Activated T-helper 1 cell treated with anti-CD3 and anti-CD28 coated beads, Interleukin-2, amount 50 U/mL, for 16 hours (primary cell): ENCODE results near the gene NADK.
"Not testable (repeated sequence)": the region's sequence is repeated elsewhere in the genome, so short reads cannot be mapped to it uniquely, and the experiment has no call there.

ENCODE experiments used
- DNase-seq, 2 donors: peaks; one replicate each; pipeline ENCODE4 v3.0.0-alpha.2; 2020; ENCODE audit warnings: low read depth in 1 of 2, low spot score in 1 of 2

The NADK gene

DNA sequence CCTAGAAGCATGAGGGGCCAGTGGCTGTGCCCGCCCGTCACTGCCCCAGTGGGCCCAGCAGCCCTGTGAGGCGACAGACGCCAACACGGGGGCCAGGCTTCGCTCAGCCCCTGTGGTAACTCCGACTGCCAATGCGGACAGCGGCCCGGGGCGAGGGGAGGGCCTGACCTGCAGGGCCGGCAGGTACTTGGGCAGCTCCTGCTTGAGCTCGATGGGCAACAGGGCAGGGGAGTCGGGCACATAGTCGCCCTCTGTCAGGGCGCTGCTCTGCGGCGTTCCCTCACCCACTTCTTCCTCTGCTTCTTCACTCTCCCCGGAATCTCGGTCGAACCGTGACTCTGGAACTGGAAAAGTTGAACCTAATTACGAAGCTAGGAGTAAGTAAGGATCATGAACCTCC, 71.0 kb downstream of the NADK start:
- not testable (repeated sequence) for DNase-seq

DNA sequence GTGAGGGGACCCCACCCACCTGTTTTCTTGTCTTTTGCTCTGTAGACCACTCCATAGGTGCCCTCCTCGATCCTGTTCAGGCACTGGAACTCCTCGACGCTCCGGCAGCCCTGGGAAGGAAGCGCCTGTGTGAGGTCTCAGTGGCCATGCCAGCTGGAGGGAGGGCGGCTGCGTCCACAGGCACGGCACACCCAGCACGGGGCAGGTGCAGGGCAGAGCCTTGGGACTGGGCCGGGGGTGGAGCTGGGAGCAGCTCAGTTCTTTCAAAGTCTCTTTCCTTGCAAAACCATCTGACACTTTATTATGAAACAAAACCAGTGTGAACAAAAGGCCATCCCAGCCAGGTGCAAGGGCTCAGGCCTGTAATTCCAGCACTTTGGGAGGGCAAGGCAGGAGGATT, 72.6 kb downstream of the NADK start:
- not testable (repeated sequence) for DNase-seq

DNA sequence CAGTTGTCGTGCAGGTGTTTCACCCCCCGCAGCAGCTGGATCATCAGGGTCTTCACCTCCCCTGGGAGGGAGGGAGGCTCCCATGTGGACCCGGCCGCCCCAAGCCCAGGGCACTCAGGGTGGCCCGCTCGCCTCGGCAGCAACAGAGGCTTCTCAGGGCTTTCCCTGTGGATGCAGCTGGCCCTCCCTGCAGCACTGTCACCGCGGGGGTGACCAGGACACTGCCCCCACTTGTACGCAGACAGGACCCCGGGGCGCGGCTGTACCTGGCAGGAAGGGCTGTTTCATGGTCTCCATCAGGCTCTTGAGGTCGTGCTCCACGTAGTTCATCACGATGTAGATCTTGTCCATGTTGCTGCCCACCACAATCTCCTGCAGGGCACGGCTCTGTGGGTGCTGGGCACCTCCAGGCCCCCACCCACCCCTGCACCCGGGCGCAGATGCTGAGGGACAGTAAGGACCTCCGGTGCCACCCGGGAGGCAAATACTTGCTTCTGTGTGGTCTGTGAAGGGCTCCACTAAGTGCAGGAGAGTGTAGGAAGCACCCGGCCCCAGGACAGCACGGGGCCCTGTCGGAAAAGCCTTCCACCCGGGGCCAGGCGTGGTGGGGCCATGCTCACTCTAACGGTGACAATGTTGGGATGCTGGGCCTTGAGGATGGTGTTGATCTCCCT, 73.8 kb downstream of the NADK start:
- DNase-seq = not testable (repeated sequence)

DNA sequence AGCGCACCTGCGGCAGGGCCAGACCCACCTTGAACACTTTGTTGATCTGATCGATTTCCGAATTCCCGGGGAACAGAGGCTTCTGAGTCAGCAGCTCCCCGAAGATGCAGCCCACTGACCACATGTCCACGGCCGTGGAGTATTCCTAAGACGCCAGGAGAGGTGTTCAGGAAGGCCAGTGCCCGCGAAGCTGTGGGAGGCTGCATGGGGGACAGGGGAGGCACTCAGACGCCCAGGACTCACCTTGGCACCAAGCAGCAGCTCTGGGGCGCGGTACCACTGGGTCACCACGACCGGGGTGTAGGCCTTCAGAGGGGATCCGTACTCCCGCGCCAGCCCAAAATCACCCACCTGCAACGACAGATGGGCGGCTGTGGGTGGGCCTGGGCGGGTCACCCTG, 74.5 kb downstream of the NADK start:
- DNase-seq = no peak

DNA sequence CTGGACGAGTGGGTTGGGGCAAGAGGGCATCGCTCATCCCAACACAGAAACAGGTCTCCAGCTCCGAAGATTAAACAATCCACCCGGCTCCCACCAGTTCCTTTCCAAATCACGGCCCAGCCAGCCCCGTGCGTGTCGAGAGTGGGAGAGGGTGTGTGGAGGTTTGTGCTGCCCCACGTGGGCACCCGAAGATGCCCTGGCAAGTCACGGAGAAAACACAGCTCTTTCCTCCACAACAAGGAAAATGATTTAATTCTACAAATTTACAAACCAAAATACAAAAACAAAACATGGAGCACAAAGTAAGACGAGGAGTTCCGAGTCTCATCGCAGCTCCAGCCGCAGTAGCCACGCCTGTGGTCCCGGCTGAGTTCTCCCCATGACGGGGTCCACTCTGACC, 75.8 kb downstream of the NADK start:
- DNase-seq = not testable (repeated sequence)
